ENCODE data around the gene ZNF839.
"Not testable (repeated sequence)": the region's sequence is repeated elsewhere in the genome, so short reads cannot be mapped to it uniquely, and the experiment has no call there.

GRCh38 chr14:102298303-102299070, 21.1 kb upstream of the ZNF839 start:
- TF ChIP-seq POLR2A, CTCF (IDR thresholded peaks at IDR 0.05): not testable (repeated sequence)

Measured in breast epithelium (tissue), 3 donors.